GM18907 (cell line): ENCODE measurements around the gene B4GALT4.
"Not testable (repeated sequence)": the region's sequence is repeated elsewhere in the genome, so short reads cannot be mapped to it uniquely, and the experiment has no call there.

Experiments
- ATAC-seq: cut with Tn5 transposase; IDR thresholded peaks from one replicate; pipeline ENCODE4 v1.9.1; 2021; ENCODE audit warnings: mild to moderate bottlenecking, moderate library complexity; ENCODE audit not compliant: unreplicated experiment

B4GALT4 gene

GRCh38 chr3:119240591-119241434 is at the start of gene B4GALT4:
B4GALT4 (minus strand) TSS chr3:119240878; CDS start chr3:119230099, 10,779 bp downstream.
- ATAC-seq, result peak; percentile 92

GRCh38 chr3:119289404-119289770 is 48.7 kb upstream of the B4GALT4 start:
- no peak for ATAC-seq

DNA sequence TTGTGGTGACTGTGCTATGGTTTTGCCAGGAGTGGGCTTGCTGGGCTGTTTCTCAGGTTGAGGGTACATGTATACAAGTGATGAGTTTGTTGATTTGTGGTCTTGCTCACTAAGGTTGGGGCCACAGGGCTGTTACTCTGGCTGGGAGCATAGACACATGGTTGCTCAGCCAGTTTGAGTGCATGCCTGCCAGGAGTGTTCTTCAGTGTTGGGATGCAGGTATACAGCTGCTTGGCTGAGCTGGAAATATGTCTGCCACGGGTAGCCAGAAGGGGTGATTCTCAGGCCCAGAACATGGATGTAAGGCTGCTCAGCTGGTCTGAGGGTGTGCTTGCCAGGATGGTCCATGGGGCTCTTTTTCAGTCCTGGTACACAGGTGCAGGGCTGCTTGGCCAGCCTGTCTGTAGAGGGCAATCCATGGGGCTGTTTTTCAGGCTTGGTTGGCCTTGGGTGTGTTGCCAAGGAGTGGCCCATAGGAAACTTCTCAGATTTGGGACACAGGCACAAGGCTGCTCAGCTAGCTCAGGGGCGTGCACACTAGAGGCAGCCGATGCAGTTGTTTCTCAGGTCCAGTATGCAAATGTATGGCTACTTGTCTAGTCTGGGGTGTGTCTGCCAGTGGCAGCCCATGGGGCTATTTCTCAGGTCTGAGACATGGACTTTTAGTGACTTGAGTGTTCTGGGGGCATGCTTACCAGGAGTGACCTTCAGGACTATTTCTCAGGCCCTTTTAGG is 48.2 kb upstream of the B4GALT4 start:
- no peak for ATAC-seq

DNA sequence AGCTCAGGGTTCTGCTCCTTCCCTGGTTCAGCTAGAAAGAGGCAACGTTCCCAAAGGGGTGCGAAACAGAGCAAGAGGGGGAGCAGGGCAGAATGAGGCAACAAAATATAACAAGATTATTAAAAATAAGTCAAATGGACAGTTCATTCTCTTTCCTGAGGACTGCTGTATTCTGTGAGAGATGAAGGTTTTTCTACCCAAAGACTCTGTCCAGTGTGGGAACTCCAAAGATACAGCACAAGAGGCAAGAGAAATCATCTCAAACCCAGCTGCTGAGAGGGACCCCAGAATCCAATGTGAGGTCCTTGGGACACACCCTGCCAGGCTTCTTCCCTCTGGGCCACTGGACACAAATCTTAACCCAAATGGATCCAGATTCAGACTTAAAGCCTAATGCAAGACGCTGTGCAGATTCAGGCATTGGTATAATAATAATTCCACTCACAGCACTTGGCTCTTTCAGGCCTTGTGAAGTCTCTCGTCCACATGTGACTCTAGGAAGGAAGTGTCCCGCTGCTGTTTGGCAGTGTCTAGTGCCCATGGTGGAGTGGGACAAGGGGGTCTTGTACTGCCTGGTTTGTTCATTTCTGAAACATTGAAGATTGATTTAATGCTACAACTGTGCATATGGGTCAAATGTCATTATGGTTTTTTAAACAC is 39.0 kb upstream of the B4GALT4 start:
- ATAC-seq, result no peak

- ATAC-seq, result no peak
These were observed 38.5 kb upstream of the B4GALT4 start for GRCh38 chr3:119279101-119279554.

- ATAC-seq, result no peak
These were observed 36.0 kb upstream of the B4GALT4 start for GRCh38 chr3:119276680-119277079.

DNA sequence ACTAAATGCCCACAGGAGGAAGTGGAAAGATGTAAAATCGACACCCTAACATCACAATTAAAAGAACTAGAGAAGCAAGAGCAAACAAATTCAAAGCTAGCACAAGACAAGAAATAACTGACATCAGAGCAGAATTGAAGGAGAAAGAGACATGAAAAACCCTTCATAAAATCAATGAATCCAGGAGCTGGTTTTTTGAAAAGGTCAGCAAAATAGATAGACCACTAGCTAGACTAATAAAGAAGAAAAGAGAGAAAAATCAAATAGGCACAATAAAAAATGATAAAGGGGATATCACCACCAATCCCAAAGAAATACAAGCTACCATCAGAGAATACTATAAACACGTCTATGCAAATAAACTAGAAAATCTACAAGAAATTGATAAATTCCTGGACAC is 29.5 kb upstream of the B4GALT4 start:
- not testable (repeated sequence) for ATAC-seq

- ATAC-seq, result no peak
These were observed 20.4 kb upstream of the B4GALT4 start for GRCh38 chr3:119261055-119261454.

- ATAC-seq, result no peak
These were observed 19.1 kb upstream of the B4GALT4 start for GRCh38 chr3:119259821-119260220.

- ATAC-seq, result peak; percentile 92
These were observed 18.2 kb upstream of the B4GALT4 start for GRCh38 chr3:119258915-119259314.

DNA sequence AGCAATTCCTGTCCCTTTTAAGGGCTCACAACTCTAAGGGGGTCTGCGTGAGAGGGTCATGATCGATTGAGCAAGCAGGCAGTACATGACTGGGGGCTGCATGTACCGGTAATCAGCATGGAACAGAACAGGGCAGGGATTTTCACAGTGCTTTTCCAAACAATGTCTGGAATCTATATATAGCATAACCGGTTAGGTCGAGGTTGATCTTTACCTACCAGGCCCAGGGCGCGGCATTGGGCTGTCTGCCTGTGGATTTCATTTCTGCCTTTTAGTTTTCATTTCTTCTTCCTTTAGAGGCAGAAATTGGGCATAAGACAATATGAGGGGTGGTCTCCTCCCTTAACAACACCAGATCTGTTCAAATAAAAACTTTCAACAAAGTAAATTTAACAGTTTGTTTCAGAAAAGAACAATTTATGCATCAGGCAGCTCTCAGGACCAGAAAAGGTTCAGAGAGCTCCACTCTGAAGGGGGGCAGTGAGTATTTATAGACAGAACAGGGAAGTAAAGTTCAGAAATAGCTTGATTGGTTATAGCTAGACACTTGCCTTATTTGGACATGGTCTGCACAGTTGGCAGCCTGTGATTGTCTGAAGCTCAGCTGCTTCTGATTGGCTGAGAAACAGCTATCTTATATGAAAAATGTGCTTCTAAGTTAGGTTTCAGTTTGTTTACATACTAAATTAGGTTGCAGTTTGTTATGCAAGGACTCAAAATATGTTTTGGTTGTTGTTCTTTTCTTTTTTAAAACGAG is 17.2 kb upstream of the B4GALT4 start:
- ATAC-seq, result peak; percentile 76

GRCh38 chr3:119257111-119257510 is 16.4 kb upstream of the B4GALT4 start:
- ATAC-seq, result no peak

DNA sequence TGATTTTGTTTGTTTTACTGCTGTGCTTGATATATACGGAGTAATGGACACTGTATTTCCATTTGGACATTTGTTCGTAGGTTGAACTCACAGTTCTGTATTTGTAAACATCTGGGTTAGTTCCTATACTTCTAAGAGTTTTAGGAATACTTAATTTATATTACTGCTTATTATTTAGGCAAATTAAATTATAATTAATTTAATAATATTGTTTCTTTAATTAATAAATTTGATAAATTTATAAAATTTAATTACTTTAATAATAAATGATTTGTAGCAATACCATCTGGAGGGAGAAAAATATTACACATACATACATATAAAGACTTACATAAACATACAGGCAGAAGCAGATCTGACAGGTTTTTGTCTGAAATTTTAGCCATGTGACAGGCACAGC is 14.5 kb upstream of the B4GALT4 start:
- no peak for ATAC-seq

DNA sequence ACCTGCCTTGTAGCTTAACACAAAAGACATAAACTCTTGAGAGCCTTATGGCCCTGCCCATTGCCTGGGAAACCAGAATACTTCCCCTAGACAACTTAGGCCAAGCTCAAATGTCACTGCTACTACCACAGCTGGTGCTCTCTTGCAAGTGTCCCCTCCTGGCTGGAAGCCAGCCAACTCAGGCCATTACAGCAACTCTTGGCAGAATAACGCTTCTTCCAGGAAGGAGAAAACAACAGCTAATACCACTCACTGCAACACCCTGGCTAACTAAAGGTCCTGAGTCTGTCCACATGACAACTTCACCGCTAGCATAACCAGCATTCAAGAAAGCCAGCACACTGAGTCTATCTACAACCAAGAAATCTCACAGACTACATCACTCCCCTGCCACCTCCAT is 5.1 kb upstream of the B4GALT4 start:
- ATAC-seq, result no peak

DNA sequence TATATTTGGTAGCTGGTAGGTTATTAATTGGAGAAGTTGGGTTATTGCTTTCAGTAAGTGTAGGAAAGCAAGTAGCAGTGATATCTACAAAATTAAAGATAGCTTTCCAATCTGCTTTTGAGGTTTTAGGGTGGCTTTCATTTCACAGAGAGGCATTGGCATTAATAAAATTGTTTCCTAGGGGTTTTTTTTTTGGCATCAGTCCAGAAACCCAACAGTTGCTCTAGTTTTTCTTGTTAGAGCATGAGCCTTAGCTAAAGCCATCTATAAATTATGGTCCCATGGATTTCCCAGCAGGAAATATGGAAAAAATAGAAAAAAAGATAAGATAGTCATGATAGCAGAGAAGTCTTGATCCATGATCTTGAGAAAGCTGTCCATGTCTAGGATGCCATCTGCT is 3.0 kb upstream of the B4GALT4 start:
- no peak for ATAC-seq

GRCh38 chr3:119243058-119243529 is 2.4 kb upstream of the B4GALT4 start:
- ATAC-seq, result not testable (repeated sequence)

DNA sequence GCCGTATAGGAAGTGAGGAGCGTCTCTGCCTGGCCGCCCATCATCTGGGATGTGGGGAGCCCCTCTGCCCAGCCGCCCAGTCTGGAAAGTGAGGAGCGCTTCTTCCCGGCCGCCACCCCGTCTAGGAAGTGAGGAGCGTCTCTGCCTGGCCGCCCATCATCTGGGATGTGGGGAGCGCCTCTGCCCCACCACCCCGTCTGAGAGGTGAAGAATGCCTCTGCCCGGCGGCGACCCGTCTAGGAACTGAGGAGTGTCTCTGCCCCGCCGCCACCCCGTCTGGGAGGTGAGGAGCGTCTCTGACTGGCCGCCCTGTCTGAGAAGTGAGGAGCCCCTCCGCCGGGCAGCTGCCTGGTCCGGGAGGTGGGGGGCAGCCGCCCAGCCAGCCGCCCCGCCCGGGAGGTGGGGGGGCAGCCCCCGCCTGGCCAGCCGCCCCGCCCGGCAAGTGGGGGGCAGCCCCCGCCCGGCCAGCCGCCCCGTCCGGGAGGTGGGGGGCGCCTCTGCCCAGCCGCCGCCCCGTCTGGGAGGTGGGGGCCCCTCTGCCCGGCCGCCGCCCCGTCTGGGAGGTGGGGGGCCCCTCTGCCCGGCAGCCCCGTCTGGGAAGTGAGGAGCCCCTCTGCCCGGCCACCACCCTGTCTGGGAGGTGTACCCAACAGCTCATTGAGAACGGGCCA is 1.8 kb upstream of the B4GALT4 start:
- not testable (repeated sequence) for ATAC-seq

DNA sequence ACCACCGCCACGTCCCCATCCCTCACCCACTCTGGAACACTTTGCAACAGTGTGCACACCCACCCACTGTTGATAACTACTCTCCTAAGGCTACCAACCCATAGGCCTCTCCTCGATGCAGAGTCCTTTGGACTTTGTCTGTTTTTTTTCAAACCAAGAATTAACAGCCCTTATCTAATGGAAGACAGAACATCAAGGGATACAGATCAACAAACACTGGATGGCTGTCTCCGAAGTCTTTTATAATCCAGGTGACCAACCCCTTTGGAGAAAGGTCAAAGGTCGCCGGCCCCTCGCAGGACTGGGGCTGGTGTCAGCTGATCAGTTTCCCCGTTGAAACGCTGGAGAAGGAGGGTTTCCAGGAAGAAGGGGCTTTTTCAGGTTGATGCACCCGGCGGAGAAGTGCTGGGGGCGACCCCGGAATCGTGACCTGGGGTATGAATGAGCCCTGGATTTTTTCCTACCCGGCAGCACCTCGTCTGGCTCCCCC is 532 bp downstream of the B4GALT4 start:
- peak; percentile 31 for ATAC-seq

DNA sequence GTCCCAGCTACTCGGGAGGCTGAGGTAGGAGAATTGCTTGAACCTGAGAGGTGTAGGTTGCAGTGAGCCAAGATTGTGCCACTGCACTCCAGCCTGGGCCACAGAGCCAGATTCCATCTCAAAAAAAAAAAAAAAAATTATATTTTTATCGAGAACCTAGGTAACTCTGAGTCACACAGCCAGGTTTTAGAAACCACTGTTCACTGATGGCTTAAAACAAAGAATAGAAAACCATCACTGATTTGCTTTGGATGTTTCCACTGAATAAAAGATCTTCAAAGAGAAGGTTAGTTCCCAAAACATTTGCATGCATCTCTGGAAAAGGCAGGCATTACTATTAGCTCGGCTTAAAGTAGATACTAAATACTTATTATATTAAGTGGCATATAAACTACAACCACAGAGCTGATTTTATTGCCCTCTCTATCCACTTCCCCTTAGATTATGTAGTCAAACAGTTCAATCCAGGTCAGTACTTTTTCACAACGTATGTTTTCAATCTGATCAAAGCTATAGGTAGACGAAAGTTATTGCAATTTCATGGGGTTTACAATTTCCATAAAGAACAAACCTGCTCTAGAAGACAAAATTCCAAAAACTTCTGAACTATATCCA is 1.4 kb downstream of the B4GALT4 start:
- ATAC-seq, result no peak

GRCh38 chr3:119238363-119238762 is 2.3 kb downstream of the B4GALT4 start:
- no peak for ATAC-seq
